Peyer's patch (tissue), 4 donors: ENCODE results near the gene DQX1. TPM values are rescaled to one million over a fixed set of nuclear protein-coding genes. Genes with fewer than 3 reads are reported as not detected.

Experiments
- DNase-seq, 3 donors: peaks; one replicate each; pipeline ENCODE4 v3.0.0-alpha.2; 2017 to 2019
- H3K27ac ChIP-seq, 4 donors: fragments of 200-600 bp; sonication (generic); one replicate each; pipeline ENCODE4 v1.5.1; 2016 to 2019
- H3K27me3 ChIP-seq, 2 donors: fragments of 200-600 bp; sonication (generic); one replicate each; pipeline ENCODE4 v1.5.1; 2019
- H3K36me3 ChIP-seq, 3 donors: fragments of 200-600 bp; sonication (generic); one replicate each; pipeline ENCODE4 v1.5.1; 2016 to 2019
- H3K4me1 ChIP-seq, 4 donors: fragments of 200-600 bp; sonication (generic); one replicate each; pipeline ENCODE4 v1.5.1; 2016 to 2019
- H3K4me3 ChIP-seq, 4 donors: fragments of 200-600 bp; sonication (generic); 1 replicate in 3 of 4; 2 replicates in 1 of 4; pipeline ENCODE4 v1.5.1; 2016 to 2019; ENCODE audit warnings: mild to moderate bottlenecking in 1 of 4
- H3K9me3 ChIP-seq, 4 donors: fragments of 200-600 bp; sonication (generic); one replicate each; pipeline ENCODE4 v1.5.1; 2016 to 2019; ENCODE audit warnings: mild to moderate bottlenecking in 1 of 4
- CTCF ChIP-seq, 6 experiments: fragments of 450-650 bp in 4 of 6; fragments of 200-600 bp in 2 of 6; sonication (generic) in 1 of 6; IDR thresholded peaks; one replicate each; pipeline ENCODE4 v1.5.1; 2017 to 2019; ENCODE audit warnings: antibody characterized with exemption in 6 of 6, mild to moderate bottlenecking in 3 of 6, moderate library complexity in 1 of 6
- POLR2A ChIP-seq, 2 donors: fragments of 450-650 bp; IDR thresholded peaks; one replicate each; pipeline ENCODE4 v1.5.1; 2017; ENCODE audit warnings: antibody characterized with exemption in 2 of 2, mild to moderate bottlenecking in 2 of 2, moderate library complexity in 2 of 2
- total RNA-seq, 4 donors: library from RNA; depleted of rRNA; stranded (reverse); fragments of >200 nt; gene quantifications; one replicate each; pipeline ENCODE4 v1.1.0, GENCODE V29; 2016

DQX1 gene
- total RNA-seq, 4 donors from 2014 or later, result 14.0 to 116 (median 75.3) TPM

GRCh38 chr2:74482801-74483674, 43.0 kb downstream of the DQX1 start, which contains the start of the genes CCDC142 and TTC31:
Gene CCDC142 (minus strand): TSS chr2:74482998. CDS start chr2:74482837, 161 bp downstream.
Gene TTC31 (plus strand): TSS chr2:74483081. CDS start chr2:74483096, 15 bp downstream.
- DNase-seq, result peak; percentile 96 to 99 (median 97)
- H3K9me3 ChIP-seq, result no peaks in the 10 kb centered on the region
- TF ChIP-seq CTCF (IDR thresholded peaks at IDR 0.05), result peak; percentile 73 to 94 (median 90)
- TF ChIP-seq POLR2A (IDR thresholded peaks at IDR 0.05), result peak; percentile 56 to 63
- H3K36me3 ChIP-seq, result peaks cover 0 to 44% (median 0%) of the 10 kb centered on the region in 3 donors
- H3K27me3 ChIP-seq, result no peaks in the 10 kb centered on the region
- H3K4me3 ChIP-seq, result peak within 1 kb of the TSS; percentile 77 to 87 (median 80)
- peaks cover 0 to 31% (median 13%) of the 10 kb centered on the region in 4 donors for H3K4me1 ChIP-seq
- H3K27ac ChIP-seq, result peak within 1 kb of the TSS; percentile 86 to 93 (median 92)

- H3K27me3 ChIP-seq, result no peaks in the 10 kb centered on the region
- no peaks in the 10 kb centered on the region for H3K9me3 ChIP-seq
- peak overlapping the region; percentile 77 to 87 (median 80) for H3K4me3 ChIP-seq
- TF ChIP-seq POLR2A (IDR thresholded peaks at IDR 0.05) (no peak), CTCF (IDR thresholded peaks at IDR 0.05) (no peak)
- H3K36me3 ChIP-seq, result peaks cover 0 to 43% (median 0%) of the 10 kb centered on the region in 3 donors
- H3K27ac ChIP-seq, result peak overlapping the region; percentile 86 to 93 (median 92)
- peaks cover 0 to 36% (median 13%) of the 10 kb centered on the region in 4 donors for H3K4me1 ChIP-seq
- DNase-seq, result no peak
Observed at GRCh38 chr2:74481961-74482800, 43.9 kb downstream of the DQX1 start.

- peak overlapping the region in 2 of 4 donors; percentile 93 for H3K27ac ChIP-seq
- DNase-seq, result no peak
Observed at GRCh38 chr2:74481431-74481830, 44.6 kb downstream of the DQX1 start.

DNA sequence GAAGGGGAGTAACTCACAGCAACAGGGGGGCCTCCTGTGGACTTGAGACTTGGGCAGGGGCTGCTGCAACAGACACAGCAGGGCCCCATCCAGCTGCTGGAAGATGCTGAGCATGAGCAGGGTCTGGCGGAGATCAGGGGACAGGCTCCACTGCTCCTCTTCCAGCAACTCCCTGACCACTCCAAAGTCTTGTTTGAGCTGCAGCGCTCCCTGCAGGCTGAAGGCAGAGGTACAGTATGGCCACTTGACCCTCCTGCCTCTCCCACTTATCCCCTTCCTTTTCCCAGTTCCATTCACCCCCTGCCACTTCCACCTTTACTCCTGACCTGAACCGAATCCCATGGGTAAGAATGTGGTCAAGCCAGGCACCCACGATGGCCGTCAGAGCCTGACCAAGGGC, 51.1 kb downstream of the DQX1 start:
- TF ChIP-seq POLR2A (IDR thresholded peaks at IDR 0.05) (no peak), CTCF (IDR thresholded peaks at IDR 0.05) (peak in 1 of 6 experiments; percentile 23)
- no peaks in the 10 kb centered on the region for H3K9me3 ChIP-seq
- peak in 1 of 3 donors; percentile 47 for DNase-seq
- no peaks in the 10 kb centered on the region for H3K27me3 ChIP-seq
- H3K4me3 ChIP-seq, result no peak overlapping the region
- H3K4me1 ChIP-seq, result peaks cover 2 to 33% (median 7%) of the 10 kb centered on the region in 4 donors
- no peak overlapping the region for H3K27ac ChIP-seq
- H3K36me3 ChIP-seq, result peaks cover 0 to 39% (median 0%) of the 10 kb centered on the region in 3 donors

More at GRCh38 chr2:74481431-74481830, 44.6 kb downstream of the DQX1 start:
- Histone ChIP-seq H3K36me3 (peaks cover 0 to 47% (median 0%) of the 10 kb centered on the region in 3 donors), H3K4me3 (peak overlapping the region; percentile 77 to 87 (median 80)), H3K4me1 (peaks cover 0 to 40% (median 13%) of the 10 kb centered on the region in 4 donors), H3K27me3 (no peaks in the 10 kb centered on the region), H3K9me3 (no peaks in the 10 kb centered on the region)
- TF ChIP-seq CTCF (IDR thresholded peaks at IDR 0.05) (no peak), POLR2A (IDR thresholded peaks at IDR 0.05) (no peak)

DNA sequence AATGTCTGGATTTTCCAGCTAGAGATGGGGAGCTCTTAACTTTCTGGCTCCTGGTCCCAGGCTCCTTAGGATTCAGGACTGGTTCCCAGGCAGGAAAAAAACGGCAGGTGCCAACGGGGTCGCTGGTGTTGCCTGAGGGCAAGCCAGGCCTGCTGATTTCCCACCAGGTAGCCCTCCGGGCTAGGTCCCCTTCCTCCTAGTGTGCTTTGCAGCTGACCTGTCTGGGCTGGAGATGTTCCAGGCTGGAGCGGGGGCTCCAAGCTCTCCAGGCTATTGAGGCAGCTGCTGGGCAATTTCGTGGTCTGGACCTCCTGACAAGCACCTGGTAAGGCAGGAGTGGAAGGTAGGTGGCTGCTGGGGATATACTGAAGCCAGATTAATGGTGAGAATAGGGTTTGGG, 51.5 kb downstream of the DQX1 start:
- peaks cover 2 to 29% (median 7%) of the 10 kb centered on the region in 4 donors for H3K4me1 ChIP-seq
- H3K36me3 ChIP-seq, result peaks cover 0 to 35% (median 0%) of the 10 kb centered on the region in 3 donors
- no peaks in the 10 kb centered on the region for H3K9me3 ChIP-seq
- peak in 1 of 3 donors; percentile 47 for DNase-seq
- H3K27me3 ChIP-seq, result no peaks in the 10 kb centered on the region
- TF ChIP-seq POLR2A (IDR thresholded peaks at IDR 0.05), result no peak
- TF ChIP-seq CTCF (IDR thresholded peaks at IDR 0.05), result no peak
- H3K27ac ChIP-seq, result no peak overlapping the region
- H3K4me3 ChIP-seq, result no peak overlapping the region
